NCI-H345 (cell line): ENCODE data around the gene CEP128.

Experiments used
- DNase-seq: peaks from one replicate; lab custom pipeline; 2025; lab: John Stamatoyannopoulos, UW

The CEP128 gene

DNA sequence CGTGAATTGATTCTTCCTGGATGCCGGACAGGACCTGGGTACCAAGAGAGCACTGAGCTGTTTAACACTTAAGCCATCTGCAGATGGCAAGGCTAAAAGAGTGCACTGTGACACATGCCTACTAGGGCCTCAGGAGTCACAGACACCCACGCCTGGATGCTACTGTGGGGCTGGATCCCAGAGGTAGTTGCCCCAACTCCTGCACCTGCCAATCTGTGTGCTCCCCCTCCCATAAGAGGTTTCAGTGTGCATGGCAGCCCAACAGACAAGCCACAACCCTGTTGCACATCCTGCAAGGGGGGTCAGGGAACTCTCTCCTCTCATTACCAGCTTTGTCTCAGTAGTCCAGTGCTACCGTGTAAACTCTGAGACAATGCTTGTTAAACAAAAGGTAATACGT, 169.0 kb downstream of the CEP128 start:
- no peak for DNase-seq

- no peak for DNase-seq
Measured at GRCh38 chr14:80771201-80771600, 170.3 kb downstream of the CEP128 start.

GRCh38 chr14:80770114-80770908, 171.2 kb downstream of the CEP128 start:
- DNase-seq: no peak

GRCh38 chr14:80768646-80769045, 172.9 kb downstream of the CEP128 start:
- no peak for DNase-seq

DNA sequence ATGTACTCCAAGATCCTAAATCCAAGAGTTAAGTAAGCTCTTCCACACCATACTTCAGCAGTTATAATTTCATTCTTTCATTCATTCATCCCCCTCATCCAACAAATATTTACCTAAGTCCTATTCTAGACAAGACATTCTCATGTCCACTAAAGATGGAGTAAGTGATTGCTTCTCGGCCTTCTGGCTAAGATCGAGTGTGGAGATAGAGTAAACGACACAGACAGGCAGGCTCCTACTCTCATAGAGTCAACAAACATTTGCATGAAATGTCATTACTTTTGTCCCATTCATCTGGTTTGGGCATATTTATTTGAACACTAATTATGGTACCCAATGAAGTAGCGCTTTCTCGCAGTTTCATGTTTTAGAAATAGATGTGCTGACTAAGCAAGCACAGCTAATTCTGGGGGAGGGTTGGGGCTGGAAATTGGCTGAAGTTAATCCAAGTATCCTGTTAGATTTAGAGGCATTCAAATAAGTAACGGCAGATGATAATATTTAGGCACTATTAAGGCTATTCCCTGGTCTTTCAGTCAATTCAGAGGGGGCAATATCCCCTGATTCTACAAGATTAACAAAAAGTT, 176.5 kb downstream of the CEP128 start:
- DNase-seq: no peak

DNA sequence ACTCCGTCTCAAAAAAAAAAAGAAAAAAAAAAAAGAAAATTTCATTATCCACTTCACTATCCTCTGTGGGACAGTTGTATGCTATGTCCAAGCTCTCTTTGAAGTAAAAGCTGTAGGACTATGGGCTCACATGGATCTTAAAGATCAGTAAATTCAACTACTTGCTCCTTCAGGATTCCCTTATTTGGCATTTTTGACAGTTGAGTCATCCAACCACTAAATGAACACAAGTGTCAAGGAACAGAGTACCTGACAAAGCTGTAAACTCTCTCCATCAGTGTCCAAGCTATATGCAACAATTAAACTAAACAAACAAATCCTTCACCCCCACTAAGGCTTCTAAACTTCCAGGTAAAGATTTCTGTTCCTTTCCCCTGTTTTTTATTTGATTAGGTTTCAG, 177.0 kb downstream of the CEP128 start:
- DNase-seq: no peak

DNA sequence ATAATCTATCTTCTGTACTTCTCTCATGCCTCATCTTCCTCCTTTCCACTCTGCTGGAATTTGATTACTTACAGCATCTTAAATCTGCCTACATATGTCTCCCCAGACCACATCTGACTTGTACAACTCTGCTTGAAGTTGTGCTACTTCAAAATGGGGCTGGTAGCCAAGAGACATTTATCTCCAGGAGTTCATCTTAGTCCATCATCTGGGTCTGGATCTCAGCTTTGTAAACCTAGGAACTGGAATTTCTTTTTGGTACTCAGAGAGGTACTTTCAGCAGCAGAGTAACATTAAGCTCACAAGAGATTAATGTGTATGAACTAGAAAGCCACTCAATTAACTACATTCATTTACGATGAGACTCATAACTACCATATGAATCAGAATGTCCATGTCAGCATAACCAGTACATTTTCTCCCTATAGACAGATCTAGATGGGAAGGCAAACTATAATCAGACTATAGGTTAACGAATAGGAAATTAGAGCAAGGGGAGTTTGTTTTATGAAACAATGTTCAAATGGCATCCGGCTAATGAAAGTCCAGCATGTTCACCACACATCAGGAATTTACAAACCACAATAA, 178.8 kb downstream of the CEP128 start:
- no peak for DNase-seq

DNA sequence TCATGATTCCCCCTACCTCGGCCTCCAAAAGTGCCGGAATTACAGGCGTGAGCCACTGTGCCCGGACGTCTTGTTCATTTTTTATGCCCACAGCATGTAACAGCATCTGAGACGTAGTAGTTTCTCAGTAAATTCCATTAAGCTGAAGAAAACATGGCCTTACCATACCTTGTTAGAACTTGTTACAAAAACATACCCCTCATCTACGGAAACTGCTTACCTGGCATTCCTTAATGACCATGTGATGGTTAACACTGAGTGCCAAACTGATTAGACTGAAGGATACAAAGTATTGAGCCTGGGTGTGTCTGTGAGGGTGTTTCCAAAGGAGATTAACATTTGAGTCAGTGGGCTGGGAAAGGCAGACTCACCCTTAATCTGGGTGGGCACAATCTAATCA, 186.8 kb downstream of the CEP128 start:
- DNase-seq: no peak

GRCh38 chr14:80751285-80751684, 190.3 kb downstream of the CEP128 start:
- no peak for DNase-seq

GRCh38 chr14:80726211-80726610, 215.3 kb downstream of the CEP128 start:
- DNase-seq: no peak

DNA sequence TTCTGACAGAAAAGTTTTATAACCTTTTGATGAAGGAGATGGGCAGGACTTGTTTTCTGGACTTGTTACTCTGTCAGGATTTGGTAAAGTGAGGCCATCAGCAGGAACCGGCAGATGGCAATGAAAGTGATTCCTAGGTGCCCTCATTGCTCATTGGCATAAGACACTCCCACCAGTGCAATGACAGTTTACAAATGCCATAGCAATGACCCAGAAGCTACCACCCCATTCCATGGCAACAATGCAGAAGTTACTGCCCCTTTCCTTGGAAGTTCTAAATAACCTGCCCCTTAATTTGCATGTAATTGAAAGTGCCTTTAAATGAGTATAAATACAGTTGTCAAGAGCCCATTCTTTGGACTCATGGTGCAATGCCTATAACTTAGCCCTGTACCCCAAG, 222.6 kb downstream of the CEP128 start:
- no peak for DNase-seq

- DNase-seq: no peak
Measured at GRCh38 chr14:80714474-80714873, 227.1 kb downstream of the CEP128 start.

- no peak for DNase-seq
Measured at GRCh38 chr14:80713076-80713850, 228.3 kb downstream of the CEP128 start.

GRCh38 chr14:80705241-80705980, 236.1 kb downstream of the CEP128 start:
- no peak for DNase-seq

DNA sequence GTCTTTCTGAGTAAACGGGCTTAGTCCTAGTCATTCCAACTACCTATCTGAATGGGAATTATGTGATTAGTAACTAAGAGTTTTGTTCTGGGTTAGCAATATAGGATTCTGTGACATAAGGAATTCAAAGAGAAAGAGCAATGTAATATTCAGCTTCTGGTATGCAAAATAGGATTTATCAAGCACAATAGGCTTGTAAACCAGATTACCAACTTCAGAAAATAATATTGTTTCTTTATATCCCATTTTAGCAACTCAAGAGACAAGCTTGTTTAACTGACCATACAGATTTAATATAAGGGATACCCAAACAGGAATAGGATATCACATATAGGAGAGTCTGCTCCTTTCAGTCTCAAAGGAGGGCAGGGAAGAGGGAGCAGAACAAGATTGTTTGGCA, 240.9 kb downstream of the CEP128 start:
- no peak for DNase-seq

- no peak for DNase-seq
Measured at GRCh38 chr14:80699861-80700260, 241.7 kb downstream of the CEP128 start.

DNA sequence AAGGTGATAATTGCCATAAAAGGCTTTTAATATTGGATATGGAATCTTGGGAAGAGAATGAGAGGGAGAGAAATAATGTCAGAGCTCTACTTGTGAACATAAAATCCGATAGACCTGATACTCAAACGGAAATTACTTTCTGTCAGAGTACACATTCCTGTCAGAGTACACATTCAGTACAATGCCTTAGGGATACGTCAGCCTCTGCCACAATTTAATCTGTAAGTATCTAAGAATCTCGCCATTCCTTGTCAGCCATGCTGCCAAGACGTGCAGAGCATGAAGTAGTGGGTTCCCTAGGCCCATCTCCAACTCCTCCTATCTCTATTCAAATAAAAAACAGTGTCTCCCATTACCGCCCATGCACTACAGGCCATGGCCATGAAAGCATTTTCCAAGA, 242.6 kb downstream of the CEP128 start:
- no peak for DNase-seq

GRCh38 chr14:80695869-80696268, 245.7 kb downstream of the CEP128 start:
- DNase-seq: no peak

GRCh38 chr14:80692903-80693302, 248.6 kb downstream of the CEP128 start:
- no peak for DNase-seq

DNA sequence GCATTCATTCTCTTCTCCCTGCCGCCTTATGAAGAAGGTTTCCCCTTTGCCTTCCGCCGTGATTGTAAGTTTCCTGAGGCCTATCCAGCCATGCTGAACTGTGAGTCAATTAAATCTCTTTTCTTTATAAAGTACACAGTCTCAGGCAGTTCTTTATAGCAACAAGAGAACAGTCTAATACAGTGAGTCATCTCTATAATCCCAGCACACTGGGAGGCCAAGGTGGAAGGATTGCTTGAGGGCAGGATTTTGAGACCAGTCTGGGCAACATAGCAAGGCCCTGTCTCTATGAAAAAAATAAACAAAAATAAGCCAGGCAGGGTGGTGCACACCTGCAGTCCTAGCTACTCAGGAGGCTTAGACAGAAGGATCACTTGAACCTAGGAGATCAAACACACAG, 259.9 kb downstream of the CEP128 start:
- DNase-seq: no peak

DNA sequence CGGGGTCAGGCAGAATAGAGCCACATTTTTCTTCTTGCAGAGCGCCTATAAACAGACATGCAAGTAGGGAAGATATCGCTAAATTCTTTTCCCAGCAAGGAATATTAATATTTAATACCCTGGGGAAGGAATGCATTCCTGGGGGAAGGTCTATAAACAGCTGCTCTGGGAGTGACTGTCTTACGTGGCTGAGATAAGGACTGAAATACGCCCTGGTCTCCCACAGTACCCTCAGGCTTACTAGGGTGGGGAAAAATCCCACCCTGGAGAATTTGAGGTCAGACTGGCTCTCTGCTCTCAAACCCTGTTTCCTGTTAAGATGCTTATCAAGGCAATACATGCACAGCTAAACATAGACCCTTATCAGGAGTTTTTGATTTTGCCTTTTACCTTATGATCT, 262.3 kb downstream of the CEP128 start:
- DNase-seq: no peak

GRCh38 chr14:80678436-80678835, 263.1 kb downstream of the CEP128 start:
- no peak for DNase-seq
